DOHH2 (cell line): ENCODE data around the gene MTSS2.

ENCODE experiments used
- H3F3A ChIP-seq: fragments of 200-600 bp; sonication (generic), shearing (Covaris generic); 2 replicates; pipeline ENCODE4 v1.6.0; 2016; ENCODE audit warnings: antibody characterized with exemption, mild to moderate bottlenecking; ENCODE audit not compliant: control insufficient read depth, insufficient read depth
- H3K27ac ChIP-seq: fragments of 200-600 bp; sonication (generic); 2 replicates; pipeline ENCODE4 v1.5.1; 2014; ENCODE audit warnings: low read depth, mild to moderate bottlenecking, low read length, moderate library complexity
- H3K27me3 ChIP-seq: fragments of 200-600 bp; sonication (generic); 2 replicates; pipeline ENCODE4 v1.6.1; 2014; ENCODE audit warnings: mild to moderate bottlenecking, low read length, mixed read lengths; ENCODE audit not compliant: control insufficient read depth
- H3K36me3 ChIP-seq: fragments of 200-600 bp; sonication (generic); 2 replicates; pipeline ENCODE4 v1.6.1; 2014; ENCODE audit warnings: mild to moderate bottlenecking, low read length, moderate library complexity, mixed read lengths; ENCODE audit not compliant: control insufficient read depth
- H3K4me1 ChIP-seq: fragments of 200-600 bp; sonication (generic); 2 replicates; pipeline ENCODE4 v1.6.1; 2014; ENCODE audit warnings: mild to moderate bottlenecking, low read length, mixed read lengths; ENCODE audit not compliant: control insufficient read depth
- H3K4me2 ChIP-seq: fragments of 200-600 bp; sonication (generic); 2 replicates; pipeline ENCODE4 v1.6.0; 2014; ENCODE audit warnings: mild to moderate bottlenecking, low read length, moderate library complexity
- H3K4me3 ChIP-seq: fragments of 200-600 bp; sonication (generic); 2 replicates; pipeline ENCODE4 v1.5.1; 2014; ENCODE audit warnings: mild to moderate bottlenecking, low read length, mixed read lengths
- H3K79me2 ChIP-seq: fragments of 200-600 bp; sonication (generic); 2 replicates; pipeline ENCODE4 v1.6.1; 2014; ENCODE audit warnings: mild to moderate bottlenecking, low read length, mixed read lengths; ENCODE audit not compliant: control insufficient read depth
- H3K9me2 ChIP-seq: fragments of 200-600 bp; sonication (generic); replicated peaks from 2 replicates; pipeline ENCODE4 v1.6.1; 2014; ENCODE audit warnings: mild to moderate bottlenecking, low read length, mixed read lengths; ENCODE audit not compliant: control insufficient read depth
- H3K9me3 ChIP-seq: fragments of 200-600 bp; sonication (generic); 2 replicates; pipeline ENCODE4 v1.6.1; 2014; ENCODE audit warnings: antibody characterized with exemption, low read length, mixed read lengths; ENCODE audit not compliant: control insufficient read depth, insufficient read depth
- H4K20me1 ChIP-seq: fragments of 200-600 bp; sonication (generic); 2 replicates; pipeline ENCODE4 v1.6.0; 2014; ENCODE audit warnings: low read depth, mild to moderate bottlenecking, antibody characterized with exemption, low read length, moderate library complexity; ENCODE audit not compliant: control insufficient read depth, insufficient read depth
- EZH2phosphoT487 ChIP-seq: fragments of 200-600 bp; sonication (generic); IDR thresholded peaks from 2 replicates; pipeline ENCODE4 v1.6.1; 2017; ENCODE audit warnings: borderline replicate concordance, mild to moderate bottlenecking, antibody characterized with exemption, low read length, moderate library complexity, mixed read lengths
- TF ChIP-seq, protein P1 (sequence below): fragments of 200-600 bp; sonication (generic); IDR thresholded peaks from one replicate; pipeline ENCODE4 v1.5.1; 2014; ENCODE audit warnings: antibody characterized with exemption, mild to moderate bottlenecking, low read depth, low read length; ENCODE audit not compliant: poor library complexity, severe bottlenecking

The MTSS2 gene

DNA sequence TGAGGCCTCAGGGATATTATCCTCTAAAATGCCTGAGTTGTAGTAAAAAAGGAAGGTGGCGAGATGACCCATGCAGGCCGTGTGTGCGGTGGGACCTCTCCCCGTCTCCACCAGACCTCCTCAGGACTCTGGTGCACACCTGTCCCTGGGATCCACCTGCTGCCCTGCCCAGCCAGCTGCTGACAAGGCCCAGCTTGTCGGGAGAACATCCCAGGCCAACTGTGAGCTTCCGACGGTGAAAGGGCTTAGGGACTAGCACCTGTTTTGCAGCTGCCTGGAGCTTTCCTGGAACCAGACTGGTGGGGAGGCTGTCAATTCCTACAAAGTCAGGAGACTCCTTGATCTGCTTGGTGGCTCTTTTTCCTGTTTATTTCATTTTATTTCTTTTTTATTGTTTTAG, 27.9 kb downstream of the MTSS2 start:
- H3K27me3 ChIP-seq: no peaks in the 10 kb centered on the region

DNA sequence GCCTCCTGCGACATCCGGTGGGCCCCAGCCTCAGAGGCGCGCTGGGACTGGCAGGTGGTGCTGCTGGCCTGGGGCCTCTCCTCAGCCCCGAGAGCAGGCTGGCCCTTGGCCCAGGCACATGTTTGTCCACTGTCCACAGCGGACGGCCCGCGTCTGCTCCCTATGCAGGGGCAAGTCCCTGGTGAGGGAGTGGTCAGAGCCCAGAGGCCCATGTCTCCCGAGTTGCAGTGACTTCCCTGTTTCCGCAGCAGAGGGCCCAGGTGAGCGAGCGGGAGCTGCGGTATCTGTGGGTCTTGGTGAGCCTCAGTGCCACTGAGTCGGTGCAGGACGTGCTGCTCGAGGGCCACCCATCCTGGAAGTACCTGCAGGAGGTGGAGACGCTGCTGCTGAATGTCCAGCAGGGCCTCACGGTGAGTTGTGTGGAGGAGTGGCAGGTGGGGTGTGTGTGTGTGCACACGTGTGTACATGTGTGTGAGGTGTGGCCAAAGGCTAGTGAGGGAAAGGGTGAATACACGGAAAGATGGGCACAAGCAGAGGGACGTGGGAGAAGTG, 29.1 kb downstream of the MTSS2 start:
- Histone ChIP-seq H3K4me2 (no peak overlapping the region), H3K27me3 (no peaks in the 10 kb centered on the region), H3K4me1 (peaks cover 7% of the 10 kb centered on the region), H3K27ac (no peak overlapping the region), H4K20me1 (no peaks in the 10 kb centered on the region), H3K4me3 (no peak overlapping the region), H3K79me2 (no peaks in the 10 kb centered on the region), H3K9me3 (no peaks in the 10 kb centered on the region), H3K36me3 (no peaks in the 10 kb centered on the region), H3K9me2 (no peaks in the 10 kb centered on the region), H3F3A (no peaks in the 10 kb centered on the region)
- TF ChIP-seq, protein P1, sequence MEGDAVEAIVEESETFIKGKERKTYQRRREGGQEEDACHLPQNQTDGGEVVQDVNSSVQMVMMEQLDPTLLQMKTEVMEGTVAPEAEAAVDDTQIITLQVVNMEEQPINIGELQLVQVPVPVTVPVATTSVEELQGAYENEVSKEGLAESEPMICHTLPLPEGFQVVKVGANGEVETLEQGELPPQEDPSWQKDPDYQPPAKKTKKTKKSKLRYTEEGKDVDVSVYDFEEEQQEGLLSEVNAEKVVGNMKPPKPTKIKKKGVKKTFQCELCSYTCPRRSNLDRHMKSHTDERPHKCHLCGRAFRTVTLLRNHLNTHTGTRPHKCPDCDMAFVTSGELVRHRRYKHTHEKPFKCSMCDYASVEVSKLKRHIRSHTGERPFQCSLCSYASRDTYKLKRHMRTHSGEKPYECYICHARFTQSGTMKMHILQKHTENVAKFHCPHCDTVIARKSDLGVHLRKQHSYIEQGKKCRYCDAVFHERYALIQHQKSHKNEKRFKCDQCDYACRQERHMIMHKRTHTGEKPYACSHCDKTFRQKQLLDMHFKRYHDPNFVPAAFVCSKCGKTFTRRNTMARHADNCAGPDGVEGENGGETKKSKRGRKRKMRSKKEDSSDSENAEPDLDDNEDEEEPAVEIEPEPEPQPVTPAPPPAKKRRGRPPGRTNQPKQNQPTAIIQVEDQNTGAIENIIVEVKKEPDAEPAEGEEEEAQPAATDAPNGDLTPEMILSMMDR: no peak
- no peak for TF ChIP-seq EZH2phosphoT487

More for the DNA sequence above, 27.9 kb downstream of the MTSS2 start:
- H3K4me2 ChIP-seq: no peak overlapping the region
- no peaks in the 10 kb centered on the region for H3K9me2 ChIP-seq
- no peak overlapping the region for H3K4me3 ChIP-seq
- no peaks in the 10 kb centered on the region for H3K9me3 ChIP-seq
- TF ChIP-seq EZH2phosphoT487: no peak
- TF ChIP-seq, protein P1: no peak
- H3F3A ChIP-seq: no peaks in the 10 kb centered on the region
- no peaks in the 10 kb centered on the region for H4K20me1 ChIP-seq
- H3K79me2 ChIP-seq: no peaks in the 10 kb centered on the region
- no peak overlapping the region for H3K27ac ChIP-seq
- no peaks in the 10 kb centered on the region for H3K36me3 ChIP-seq
- H3K4me1 ChIP-seq: peaks cover 7% of the 10 kb centered on the region

DNA sequence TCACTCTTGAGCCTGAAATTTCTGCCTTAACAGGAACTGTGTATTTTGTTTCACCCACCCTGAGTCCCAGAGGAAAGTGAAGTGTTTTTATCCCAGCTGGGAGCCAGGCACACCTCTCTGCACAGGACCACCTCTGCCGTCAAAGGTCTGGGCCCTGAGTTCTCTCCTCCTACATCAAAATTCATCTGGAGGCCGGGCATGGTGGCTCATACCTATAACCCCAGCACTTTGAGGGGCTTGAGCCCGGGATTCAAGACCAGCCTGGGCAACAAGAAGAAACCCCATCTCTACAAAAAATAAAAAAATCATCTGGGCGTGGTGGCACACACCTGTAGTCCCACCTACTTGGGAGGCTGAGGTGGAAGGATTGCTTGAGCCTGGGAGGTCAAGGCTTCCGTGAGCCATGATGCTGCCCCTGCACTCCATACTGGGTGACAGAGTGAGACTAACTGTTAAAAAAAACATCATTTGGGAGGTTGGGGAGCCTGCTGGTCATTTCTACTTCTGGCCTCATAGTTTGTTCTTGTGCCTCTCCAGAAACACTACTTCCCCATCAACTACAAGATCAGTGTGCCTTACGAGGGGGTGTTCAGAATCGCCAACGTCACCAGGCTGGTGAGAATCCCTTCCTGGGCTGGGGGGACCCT, 29.7 kb downstream of the MTSS2 start:
- Histone ChIP-seq H3K27me3 (no peaks in the 10 kb centered on the region), H3K4me1 (peaks cover 7% of the 10 kb centered on the region), H3K79me2 (no peaks in the 10 kb centered on the region), H3K27ac (no peak overlapping the region), H3K9me3 (no peaks in the 10 kb centered on the region), H3K4me3 (no peak overlapping the region), H3K4me2 (no peak overlapping the region), H3K9me2 (no peaks in the 10 kb centered on the region), H3K36me3 (no peaks in the 10 kb centered on the region), H4K20me1 (no peaks in the 10 kb centered on the region), H3F3A (no peaks in the 10 kb centered on the region)
- TF ChIP-seq, protein P1: no peak
- TF ChIP-seq EZH2phosphoT487: no peak
